HG03558 (cell line): ENCODE measurements around the gene ZBTB40.
A peak's percentile ranks its signal among the peaks of the same experiment; 100 is the strongest.

Experiments
- ATAC-seq: cut with Tn5 transposase; IDR thresholded peaks from one replicate; pipeline ENCODE4 v1.9.1; 2021; ENCODE audit warnings: moderate number of reproducible peaks; ENCODE audit not compliant: unreplicated experiment; ENCODE audit errors: extremely low read depth

ZBTB40 gene, protein sequence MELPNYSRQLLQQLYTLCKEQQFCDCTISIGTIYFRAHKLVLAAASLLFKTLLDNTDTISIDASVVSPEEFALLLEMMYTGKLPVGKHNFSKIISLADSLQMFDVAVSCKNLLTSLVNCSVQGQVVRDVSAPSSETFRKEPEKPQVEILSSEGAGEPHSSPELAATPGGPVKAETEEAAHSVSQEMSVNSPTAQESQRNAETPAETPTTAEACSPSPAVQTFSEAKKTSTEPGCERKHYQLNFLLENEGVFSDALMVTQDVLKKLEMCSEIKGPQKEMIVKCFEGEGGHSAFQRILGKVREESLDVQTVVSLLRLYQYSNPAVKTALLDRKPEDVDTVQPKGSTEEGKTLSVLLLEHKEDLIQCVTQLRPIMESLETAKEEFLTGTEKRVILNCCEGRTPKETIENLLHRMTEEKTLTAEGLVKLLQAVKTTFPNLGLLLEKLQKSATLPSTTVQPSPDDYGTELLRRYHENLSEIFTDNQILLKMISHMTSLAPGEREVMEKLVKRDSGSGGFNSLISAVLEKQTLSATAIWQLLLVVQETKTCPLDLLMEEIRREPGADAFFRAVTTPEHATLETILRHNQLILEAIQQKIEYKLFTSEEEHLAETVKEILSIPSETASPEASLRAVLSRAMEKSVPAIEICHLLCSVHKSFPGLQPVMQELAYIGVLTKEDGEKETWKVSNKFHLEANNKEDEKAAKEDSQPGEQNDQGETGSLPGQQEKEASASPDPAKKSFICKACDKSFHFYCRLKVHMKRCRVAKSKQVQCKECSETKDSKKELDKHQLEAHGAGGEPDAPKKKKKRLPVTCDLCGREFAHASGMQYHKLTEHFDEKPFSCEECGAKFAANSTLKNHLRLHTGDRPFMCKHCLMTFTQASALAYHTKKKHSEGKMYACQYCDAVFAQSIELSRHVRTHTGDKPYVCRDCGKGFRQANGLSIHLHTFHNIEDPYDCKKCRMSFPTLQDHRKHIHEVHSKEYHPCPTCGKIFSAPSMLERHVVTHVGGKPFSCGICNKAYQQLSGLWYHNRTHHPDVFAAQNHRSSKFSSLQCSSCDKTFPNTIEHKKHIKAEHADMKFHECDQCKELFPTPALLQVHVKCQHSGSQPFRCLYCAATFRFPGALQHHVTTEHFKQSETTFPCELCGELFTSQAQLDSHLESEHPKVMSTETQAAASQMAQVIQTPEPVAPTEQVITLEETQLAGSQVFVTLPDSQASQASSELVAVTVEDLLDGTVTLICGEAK

DNA sequence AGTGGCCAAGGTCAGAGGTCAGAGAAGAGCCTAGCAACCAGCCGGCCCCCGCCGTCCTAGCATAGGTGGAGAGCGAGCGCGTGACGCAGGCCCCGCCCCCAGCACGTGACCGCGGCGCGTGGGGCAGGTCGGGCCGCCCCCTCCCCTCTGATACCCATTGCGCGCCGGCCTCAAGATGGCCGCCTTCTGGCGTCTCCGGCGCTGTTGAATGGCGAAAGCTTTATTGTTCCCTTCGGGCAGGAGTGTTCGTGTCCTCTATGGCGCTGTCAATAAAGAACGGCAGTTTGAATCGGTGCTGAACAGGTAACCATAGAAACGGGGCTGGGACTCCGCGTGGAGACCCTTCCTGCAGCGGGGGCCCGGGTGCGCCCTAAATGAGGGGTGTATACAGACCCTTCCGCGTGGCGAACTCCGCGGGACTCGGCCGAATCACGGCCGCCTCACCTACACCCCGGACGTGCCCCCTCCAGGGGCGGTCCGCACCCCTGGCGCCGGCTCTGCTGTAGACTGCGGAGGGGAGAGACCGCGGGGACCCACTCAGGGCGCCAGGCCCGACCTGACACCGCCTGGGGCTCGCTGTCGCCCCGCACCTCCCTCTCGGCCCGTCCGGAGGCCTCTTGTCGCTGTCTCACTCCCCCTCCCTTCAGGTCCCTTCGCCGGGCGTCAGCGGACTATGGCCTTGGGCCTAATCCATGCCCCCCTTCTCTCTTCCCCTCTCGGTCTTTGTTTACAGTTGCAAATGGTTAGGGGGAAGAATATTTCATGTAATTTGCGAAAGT lies at the start of gene ZBTB40:
ZBTB40 (plus strand) TSS at position 150 of the 779 bp plus-strand sequence. CDS start 38,098 bp downstream, outside the sequence.
- ATAC-seq = peak; percentile 69

- ATAC-seq = no peak
Measured at GRCh38 chr1:22402356-22403053, 49.1 kb upstream of the ZBTB40 start.

DNA sequence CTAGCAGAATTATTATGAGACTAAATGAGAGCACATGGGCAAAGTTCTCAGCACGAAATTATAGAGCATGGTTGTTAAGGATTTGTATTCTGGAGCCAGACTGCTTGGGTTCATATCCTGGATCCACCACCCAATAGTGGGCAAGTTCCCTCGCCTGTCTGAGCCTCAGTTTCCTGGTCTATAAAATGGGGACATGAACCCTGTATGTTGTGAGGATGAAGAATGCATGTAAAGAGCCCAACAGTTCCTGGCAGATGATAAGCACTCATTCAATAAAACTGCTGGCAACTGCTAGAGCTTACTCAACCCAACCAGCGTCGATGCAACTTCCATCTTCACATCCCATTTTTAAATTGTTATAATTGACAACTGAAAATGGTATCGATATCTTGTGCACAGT lies 47.2 kb upstream of the ZBTB40 start:
- ATAC-seq = no peak

- ATAC-seq = no peak
Measured at GRCh38 chr1:22406722-22407495, 44.7 kb upstream of the ZBTB40 start.

DNA sequence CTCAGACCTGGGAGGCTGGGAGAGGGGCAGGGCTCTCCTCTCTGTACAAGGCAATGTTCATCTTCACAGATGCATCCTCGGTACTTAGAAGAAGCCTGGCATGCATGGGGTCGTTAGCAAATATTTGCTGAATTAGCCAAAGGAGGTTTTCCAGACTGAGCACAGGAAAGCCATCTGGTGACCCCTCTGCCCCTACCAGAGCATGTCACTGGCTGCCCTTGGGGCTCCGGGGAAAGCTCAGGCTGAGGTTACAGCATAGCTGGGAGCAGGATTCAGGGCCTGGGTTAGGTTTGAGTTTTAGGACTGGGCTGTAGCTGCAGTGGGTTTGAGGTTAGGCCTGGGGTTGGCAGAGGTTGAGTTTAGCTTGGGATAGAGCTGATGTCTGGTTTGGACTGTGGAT lies 43.4 kb upstream of the ZBTB40 start:
- ATAC-seq = no peak

- no peak for ATAC-seq
Measured at GRCh38 chr1:22410401-22410800, 41.2 kb upstream of the ZBTB40 start.

- ATAC-seq = no peak
Measured at GRCh38 chr1:22410928-22411495, 40.6 kb upstream of the ZBTB40 start.

GRCh38 chr1:22411589-22411988 lies 40.1 kb upstream of the ZBTB40 start:
- no peak for ATAC-seq

- no peak for ATAC-seq
Measured at GRCh38 chr1:22412932-22413727, 38.5 kb upstream of the ZBTB40 start.

GRCh38 chr1:22413799-22414198 lies 37.9 kb upstream of the ZBTB40 start:
- ATAC-seq = no peak

- no peak for ATAC-seq
Measured at GRCh38 chr1:22414244-22414751, 37.4 kb upstream of the ZBTB40 start.

- ATAC-seq = no peak
Measured at GRCh38 chr1:22415489-22415888, 36.2 kb upstream of the ZBTB40 start.

DNA sequence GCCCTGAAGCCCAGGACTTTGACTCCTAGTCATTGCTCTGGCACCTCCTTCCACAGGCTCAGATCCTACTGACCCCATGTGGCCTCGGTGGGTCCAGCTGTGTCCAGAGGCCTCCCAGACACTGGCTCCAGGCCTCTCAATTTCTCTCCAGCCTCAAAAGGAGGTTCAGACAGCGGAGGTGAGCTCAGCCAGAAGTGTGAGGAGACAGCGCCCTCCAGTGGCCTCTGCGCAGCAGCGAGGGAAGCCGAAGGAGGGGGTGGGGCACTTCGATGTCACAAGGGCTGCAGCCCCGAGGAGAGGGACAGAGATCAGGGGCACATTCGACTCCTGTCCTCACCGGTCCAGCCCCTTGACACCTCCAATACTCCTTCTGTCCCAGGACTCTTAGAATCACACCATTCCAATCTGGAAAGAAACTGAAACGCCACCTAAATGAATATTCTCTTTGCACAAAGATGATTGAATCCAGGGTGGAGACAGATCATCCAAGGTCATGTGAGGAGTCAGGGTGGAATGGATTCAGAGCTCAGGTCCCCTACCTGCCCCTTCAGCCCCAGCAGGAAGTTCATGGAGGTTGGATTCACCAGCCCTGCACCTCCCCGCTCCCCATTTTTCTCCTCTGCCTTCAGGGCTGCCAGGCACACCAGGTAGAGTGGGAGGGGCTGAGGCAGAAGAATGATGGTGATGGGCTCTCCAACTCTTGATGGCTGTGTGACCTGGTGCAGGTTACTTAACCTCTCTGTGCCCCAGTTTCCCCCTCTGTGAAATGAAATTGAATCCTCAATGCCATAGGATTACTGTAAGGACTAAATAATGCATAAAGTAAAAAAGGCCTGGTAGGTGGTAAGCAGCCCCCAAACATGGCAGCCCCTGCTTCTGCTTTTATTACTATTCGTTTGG lies 34.8 kb upstream of the ZBTB40 start:
- ATAC-seq = no peak

DNA sequence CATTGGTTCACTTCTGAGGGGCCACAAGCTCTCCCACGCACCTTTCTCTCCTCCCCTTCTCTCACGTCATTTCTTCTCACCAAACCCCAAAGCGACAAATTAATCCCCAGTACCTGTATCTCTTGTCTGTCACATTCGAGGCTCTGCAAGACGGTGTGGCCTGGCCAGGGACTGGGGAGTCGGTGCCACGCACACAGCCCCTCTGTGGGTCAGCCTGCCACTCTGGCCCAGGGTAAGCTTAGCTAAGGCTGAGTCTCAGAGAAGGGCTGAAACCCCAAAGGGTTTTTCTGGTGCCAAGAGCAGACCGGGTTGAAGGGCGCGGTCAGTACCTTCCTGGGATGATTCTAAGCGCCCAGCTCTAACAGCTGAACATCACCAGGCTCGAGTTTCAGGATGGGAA lies 34.2 kb upstream of the ZBTB40 start:
- no peak for ATAC-seq

GRCh38 chr1:22418312-22418711 lies 33.3 kb upstream of the ZBTB40 start:
- no peak for ATAC-seq

DNA sequence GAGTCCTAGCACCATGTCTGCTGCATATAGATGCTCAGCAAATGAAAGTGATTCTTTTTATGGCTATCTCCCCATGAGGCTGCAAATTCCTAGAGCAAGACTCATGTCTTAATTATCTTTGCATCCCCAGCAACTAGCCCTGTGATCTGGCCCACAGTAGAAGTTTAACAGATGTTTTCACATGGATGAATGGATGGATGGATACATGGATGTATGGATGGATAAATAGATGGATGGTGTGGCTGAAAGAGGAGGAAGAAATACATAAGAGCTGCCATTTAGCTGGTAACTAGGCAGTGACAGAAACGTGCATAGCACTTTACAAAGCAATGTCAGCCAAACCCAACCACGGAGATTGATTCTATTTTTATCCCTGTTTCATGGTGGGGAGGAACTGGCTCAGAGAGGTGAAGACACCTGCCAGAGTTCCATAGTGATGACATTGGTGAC lies 32.7 kb upstream of the ZBTB40 start:
- ATAC-seq = no peak
